HepG2 (cell line): ENCODE data around the gene AGAP3. TPM values are rescaled to one million over a fixed set of nuclear protein-coding genes. Genes with fewer than 3 reads are reported as not detected.

Source experiments
- ATF3 ChIP-seq: sonication (generic); formaldehyde crosslinking; IDR thresholded peaks from 2 replicates; pipeline ENCODE4 v1.4.0; 2020; ENCODE audit warnings: missing genetic modification reagents
- ATF7-NPFF ChIP-seq: sonication (generic); formaldehyde crosslinking; IDR thresholded peaks from 2 replicates; pipeline ENCODE4 v1.8.1; 2023; ENCODE audit warnings: mild to moderate bottlenecking, low read depth, missing genetic modification reagents, moderate library complexity
- CAMTA2 ChIP-seq: sonication (generic); formaldehyde crosslinking; IDR thresholded peaks from 2 replicates; pipeline ENCODE4 v1.4.0; 2020; ENCODE audit warnings: mild to moderate bottlenecking, missing genetic modification reagents, borderline replicate concordance
- CTCF ChIP-seq: sonication (generic); formaldehyde crosslinking; IDR thresholded peaks from 2 replicates; pipeline ENCODE4 v1.5.0; 2020; ENCODE audit warnings: mild to moderate bottlenecking, missing genetic modification reagents, moderate library complexity
- HNF1B ChIP-seq: sonication (generic); formaldehyde crosslinking; IDR thresholded peaks from 2 replicates; pipeline ENCODE4 v1.5.1; 2020; ENCODE audit warnings: mild to moderate bottlenecking, moderate library complexity, missing genetic modification reagents
- HNRNPK ChIP-seq: fragments of 200-400 bp; formaldehyde crosslinking; IDR thresholded peaks from 2 replicates; pipeline ENCODE4 v1.6.1; 2018; ENCODE audit warnings: low read length, low read depth, moderate library complexity, mild to moderate bottlenecking; ENCODE audit not compliant: poor library complexity, severe bottlenecking
- HOXA7 ChIP-seq: sonication (generic); formaldehyde crosslinking; IDR thresholded peaks from 2 replicates; pipeline ENCODE4 v1.8.1; 2022; ENCODE audit warnings: mild to moderate bottlenecking, missing genetic modification reagents, moderate library complexity
- MED1 ChIP-seq: sonication (generic); formaldehyde crosslinking; IDR thresholded peaks from 2 replicates; pipeline ENCODE4 v1.4.0; 2020; ENCODE audit warnings: missing genetic modification reagents
- RBFOX2 ChIP-seq: fragments of 200-400 bp; formaldehyde crosslinking; IDR thresholded peaks from 2 replicates; pipeline ENCODE4 v1.6.1; 2017; ENCODE audit warnings: low read depth, mild to moderate bottlenecking, low read length
- RXRA ChIP-seq: sonication (generic); formaldehyde crosslinking; IDR thresholded peaks from 2 replicates; pipeline ENCODE4 v1.5.1; 2020; ENCODE audit warnings: missing genetic modification reagents
- SALL1 ChIP-seq: sonication (generic); formaldehyde crosslinking; IDR thresholded peaks from 2 replicates; pipeline ENCODE4 v1.8.0; 2022; ENCODE audit warnings: mild to moderate bottlenecking, missing genetic modification reagents
- SAP130 ChIP-seq: IDR thresholded peaks from 2 replicates; pipeline ENCODE4 v1.6.1; 2016; ENCODE audit warnings: low read depth
- THAP9 ChIP-seq: sonication (generic); formaldehyde crosslinking; IDR thresholded peaks from 2 replicates; pipeline ENCODE4; 2020; ENCODE audit warnings: missing genetic modification reagents, mild to moderate bottlenecking, borderline replicate concordance
- TOPORS ChIP-seq: sonication (generic); formaldehyde crosslinking; IDR thresholded peaks from 2 replicates; pipeline ENCODE4 v1.8.0; 2023; ENCODE audit warnings: mild to moderate bottlenecking, missing genetic modification reagents
- ZBTB43 ChIP-seq: sonication (generic); formaldehyde crosslinking; conservative IDR thresholded peaks from 2 replicates; pipeline ENCODE4 v1.4.0; 2020; ENCODE audit warnings: missing genetic modification reagents
- ZMYM3 ChIP-seq: sonication (generic); formaldehyde crosslinking; IDR thresholded peaks from 2 replicates; pipeline ENCODE4 v1.5.1; 2020; ENCODE audit warnings: mild to moderate bottlenecking, missing genetic modification reagents
- ZNF138 ChIP-seq: sonication (generic); formaldehyde crosslinking; IDR thresholded peaks from 2 replicates; pipeline ENCODE4 v1.5.0; 2020; ENCODE audit warnings: mild to moderate bottlenecking, low read depth, missing genetic modification reagents
- ZNF280B ChIP-seq: sonication (generic); formaldehyde crosslinking; IDR thresholded peaks from 2 replicates; pipeline ENCODE4 v1.5.0; 2020; ENCODE audit warnings: missing genetic modification reagents, mild to moderate bottlenecking, borderline replicate concordance
- polyA plus RNA-seq, 8 experiments: library from polyadenylated mRNA; depleted of rRNA in 3 of 8; stranded (reverse) in 7 of 8; unstranded in 1 of 8; fragments of >200 nt; fragmentation: Illumina TruSeq in 4 of 8; extraction: Trizol in 4 of 8; gene quantifications; 2 replicates each; pipeline versions ENCODE4 v1.2.1 to v1.2.3, GENCODE V29; 2011 to 2016; ENCODE audit warnings: low read depth in 4 of 8, missing spikeins in 1 of 8, mixed read lengths in 1 of 8; ENCODE audit not compliant: insufficient read depth in 1 of 8
- total RNA-seq, 5 experiments: library from RNA; depleted of rRNA; stranded (reverse); fragments of >200 nt; fragmentation: Illumina TruSeq; extraction: Trizol; gene quantifications; 2 replicates each; pipeline ENCODE4 v1.2.3, GENCODE V29; 2016; ENCODE audit warnings: low read depth in 1 of 5

AGAP3 gene
- total and polyA plus RNA-seq, 2 of the 13 experiments (the other 11 are each of a cell fraction or from before 2014, with no cell fraction given): 31.3 to 61.4 TPM

GRCh38 chr7:151085691-151086620 is at the start of gene AGAP3 (continued):
- TF ChIP-seq HNF1B (CRISPR knock-in tag): peak; percentile 67
- TF ChIP-seq ZMYM3 (CRISPR knock-in tag): peak; percentile 71
- TF ChIP-seq HOXA7 (CRISPR knock-in tag): peak; percentile 23; the same call in 1 of the 2 replicates
- TF ChIP-seq MED1: peak; percentile 53; the same call in 1 of the 2 replicates
- TF ChIP-seq ATF3: no peak
- peak; percentile 49; the same call in 1 of the 2 replicates for TF ChIP-seq ATF7-NPFF (CRISPR knock-in tag)
- TF ChIP-seq THAP9 (CRISPR knock-in tag): peak; percentile 53; the same call in 1 of the 2 replicates
- peak; percentile 86 for TF ChIP-seq RBFOX2
- TF ChIP-seq CAMTA2: no peak
- peak; percentile 50; the same call in 1 of the 2 replicates for TF ChIP-seq RXRA (CRISPR knock-in tag)
- TF ChIP-seq HNRNPK: peak; percentile 46
- peak; percentile 78 for TF ChIP-seq SALL1 (CRISPR knock-in tag)
- TF ChIP-seq ZBTB43 (CRISPR knock-in tag): 0 out of 2 replicates have a peak, but pooled peaks have one; percentile 24
- TF ChIP-seq TOPORS (CRISPR knock-in tag): 0 out of 2 replicates have a peak, but pooled peaks have one; percentile 41
- 0 out of 2 replicates have a peak, but pooled peaks have one; percentile 73 for TF ChIP-seq ZNF280B
- TF ChIP-seq CTCF (CRISPR knock-in tag): peak; percentile 15; the same call in 1 of the 2 replicates
- TF ChIP-seq SAP130 (CRISPR knock-in tag): peak; percentile 70
- TF ChIP-seq ZNF138 (CRISPR knock-in tag): no peak
